Measurements from ENCODE around the gene GIMAP2. TPM values are rescaled to one million over a fixed set of nuclear protein-coding genes. Genes with fewer than 3 reads are reported as not detected.

The GIMAP2 gene
- 44.5 and 93.8 TPM in 2 replicates for total RNA-seq

DNA sequence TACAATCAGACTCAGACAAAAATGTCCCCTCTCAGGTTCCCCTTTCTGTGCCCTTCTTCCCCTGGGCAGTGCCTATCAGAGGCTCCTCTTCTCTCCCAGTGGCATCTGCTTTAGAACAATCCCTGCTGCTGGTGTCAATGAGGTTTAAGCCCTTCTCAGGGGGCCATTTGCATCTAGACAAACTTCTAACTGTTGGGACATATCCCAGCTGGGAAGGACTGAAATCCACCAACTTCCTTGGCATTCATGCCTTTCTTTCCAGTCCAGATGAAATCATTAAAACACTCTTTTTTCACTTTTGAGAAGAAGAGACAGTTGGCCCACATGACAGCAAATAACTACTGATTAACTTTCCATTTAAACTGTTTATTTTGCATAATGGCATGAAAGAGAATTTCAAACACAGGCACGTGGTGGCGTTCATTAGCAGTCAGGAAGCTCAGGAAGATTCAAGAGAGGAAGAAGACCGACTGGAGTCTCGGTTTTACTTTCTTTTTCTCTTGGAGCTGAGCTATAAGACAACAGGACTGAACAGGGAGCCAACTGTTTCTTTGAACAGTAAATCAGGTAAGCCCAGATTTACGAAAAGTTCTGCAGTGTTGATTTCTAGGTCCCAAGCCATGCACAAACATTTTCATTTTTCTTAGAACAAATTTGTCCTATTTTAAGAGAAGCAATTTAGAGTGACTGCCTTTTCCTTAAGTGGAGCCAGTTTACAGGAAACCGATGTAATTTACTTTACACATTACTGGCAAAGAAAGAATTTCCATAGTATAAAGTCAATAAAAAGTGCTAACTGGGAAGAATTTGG is at the start of gene GIMAP2:
Gene GIMAP2 (plus strand): TSS at position 488 of the 811 bp plus-strand sequence. CDS start 1,354 bp downstream, outside the sequence.

DNA sequence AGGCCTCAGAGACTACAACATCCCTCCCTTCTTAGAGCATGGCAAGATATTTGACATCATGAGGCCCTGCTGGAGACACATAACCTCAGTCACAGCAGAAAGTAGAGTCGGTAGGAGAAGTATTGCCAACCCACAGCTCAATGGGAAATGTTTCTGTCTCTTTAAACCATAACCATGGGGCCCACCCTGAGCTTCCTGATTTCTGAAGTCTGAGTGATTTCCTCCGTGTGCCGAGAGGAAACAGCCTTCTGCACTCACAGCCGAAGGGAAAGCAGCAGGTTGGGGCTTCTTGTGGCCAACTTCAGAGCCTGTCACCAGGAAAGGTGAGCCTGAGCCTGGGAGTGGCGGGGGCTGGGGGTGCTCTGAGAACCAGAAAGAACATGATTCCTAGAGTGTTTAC is 30.9 kb downstream of the GIMAP2 start, which contains the start of gene GIMAP1:
Gene GIMAP1 (plus strand): TSS at position 246 of the 400 bp plus-strand sequence. CDS start 2,435 bp downstream, outside the sequence.

DNA sequence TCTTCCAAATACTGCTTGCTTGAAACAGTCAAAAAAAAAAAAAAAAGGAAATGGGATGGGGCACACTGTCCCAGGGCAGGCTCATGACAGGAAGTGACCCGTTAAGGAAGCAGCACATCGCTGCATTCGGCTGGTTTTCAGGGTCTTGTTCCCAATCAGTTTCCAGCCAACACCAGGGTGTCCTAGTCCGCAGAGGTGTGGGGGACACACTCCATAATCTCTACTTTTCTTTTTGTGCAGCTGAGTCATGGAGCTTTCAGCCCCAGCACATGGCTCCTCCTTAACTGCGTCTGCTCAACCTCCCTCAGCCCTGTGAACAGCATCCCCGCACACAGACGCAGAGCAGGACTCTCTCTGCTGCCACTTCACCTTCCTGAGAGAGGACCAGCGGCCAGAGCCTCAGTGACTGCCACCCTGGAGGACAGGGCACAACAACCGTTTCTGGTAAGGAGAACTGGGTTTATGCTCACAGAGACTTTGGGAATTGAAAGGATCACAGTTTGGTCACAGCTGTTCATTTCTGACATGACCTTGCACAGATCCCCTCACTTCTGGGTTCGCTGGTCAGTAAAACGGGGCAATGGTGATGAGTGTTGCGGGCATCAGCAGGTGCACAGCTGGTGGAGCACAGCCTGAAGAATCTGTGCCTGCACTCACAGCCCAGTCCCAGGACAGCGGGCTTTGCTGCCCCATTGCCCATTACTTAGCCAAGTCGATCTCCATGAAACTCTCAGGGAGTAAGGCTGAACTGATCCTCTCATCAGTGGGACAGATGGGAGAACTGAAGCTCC is 52.0 kb downstream of the GIMAP2 start, which contains the start of gene GIMAP5:
Gene GIMAP5 (plus strand): TSS at position 154 of the 791 bp plus-strand sequence. CDS start 3,467 bp downstream, outside the sequence.

Other genes with a start within 250 kb of the GIMAP2 start
- gene GIMAP8, start 235.1 kb upstream of the GIMAP2 start, total RNA-seq, result 77.3 and 104 TPM in 2 replicates
- gene GIMAP7, start 170.8 kb upstream of the GIMAP2 start, total RNA-seq, result 46.1 and 57.9 TPM in 2 replicates
- gene GIMAP4, start 118.3 kb upstream of the GIMAP2 start, total RNA-seq, result 332 and 504 TPM in 2 replicates
- 115 and 116 TPM in 2 replicates for gene GIMAP6, start 53.3 kb upstream of the GIMAP2 start, total RNA-seq
- 14.9 and 20.5 TPM in 2 replicates for gene GIMAP1, start 30.9 kb downstream of the GIMAP2 start, total RNA-seq
- 4.2 and 8.1 TPM in 2 replicates for gene GIMAP5, start 51.7 kb downstream of the GIMAP2 start, total RNA-seq
- gene TMEM176B, start 114.7 kb downstream of the GIMAP2 start, total RNA-seq, result not detected in 2 replicates
- gene TMEM176A, start 115.1 kb downstream of the GIMAP2 start, total RNA-seq, result not detected in 2 replicates
- not detected in 2 replicates for gene AOC1, start 166.8 kb downstream of the GIMAP2 start, total RNA-seq